Measurements from ENCODE around the gene PMM1. TPM values are rescaled to one million over a fixed set of nuclear protein-coding genes. Genes with fewer than 3 reads are reported as not detected.

The PMM1 gene
- total and polyA plus RNA-seq, 4 experiments from 2014 or later, result 31.7 to 45.7 (median 32.5) TPM

- H3K36me3 Mint-ChIP-seq, result peaks cover 0 to 4% of the 10 kb centered on the region in 2 donors
- peaks cover 3 to 20% (median 10%) of the 10 kb centered on the region in 4 donors for H3K4me1 Mint-ChIP-seq
- Histone ChIP-seq H3K27ac (ENCODE audit: low read depth, low read length) (no peak overlapping the region), H3K4me1 (ENCODE audit: insufficient read depth, low read length) (peaks cover 9% of the 10 kb centered on the region), H3K27me3 (ENCODE audit: insufficient read depth, low read length) (no peaks in the 10 kb centered on the region), H3K4me3 (ENCODE audit: low read length in 2 of 2) (no peak overlapping the region), H3K36me3 (ENCODE audit: insufficient read depth, low read length) (no peaks in the 10 kb centered on the region), H3K9me3 (ENCODE audit: control insufficient read depth in 1 of 2, low read length in 2 of 2) (no peaks in the 10 kb centered on the region)
- POLR2A ChIA-PET (ENCODE audit: partially characterized antibody), result no interaction called here
- H3K9me3 Mint-ChIP-seq, result no peaks in the 10 kb centered on the region
- no peak overlapping the region for H3K27ac Mint-ChIP-seq
- CTCF ChIA-PET (ENCODE audit: partially characterized antibody), result no interaction called here
- H3K27me3 Mint-ChIP-seq, result no peaks in the 10 kb centered on the region
- no peak for DNase-seq
- intact Hi-C loops (cut with micrococcal nuclease), result no loop called here
- no peak overlapping the region for H3K4me3 Mint-ChIP-seq
Measured at GRCh38 chr22:41613456-41613855, 23.8 kb upstream of the PMM1 start.

GRCh38 chr22:41612603-41613306 lies 23.1 kb upstream of the PMM1 start:
- Mint-ChIP-seq H3K4me1 (peaks cover 2 to 19% (median 9%) of the 10 kb centered on the region in 4 donors), H3K36me3 (peaks cover 0 to 4% of the 10 kb centered on the region in 2 donors), H3K4me3 (no peak overlapping the region), H3K27me3 (no peaks in the 10 kb centered on the region), H3K27ac (no peak overlapping the region), H3K9me3 (no peaks in the 10 kb centered on the region)
- Histone ChIP-seq H3K36me3 (ENCODE audit: insufficient read depth, low read length) (no peaks in the 10 kb centered on the region), H3K4me3 (ENCODE audit: low read length in 2 of 2) (no peak overlapping the region), H3K27ac (ENCODE audit: low read depth, low read length) (no peak overlapping the region), H3K9me3 (ENCODE audit: control insufficient read depth in 1 of 2, low read length in 2 of 2) (no peaks in the 10 kb centered on the region), H3K27me3 (ENCODE audit: insufficient read depth, low read length) (no peaks in the 10 kb centered on the region), H3K4me1 (ENCODE audit: insufficient read depth, low read length) (peaks cover 6% of the 10 kb centered on the region)
- DNase-seq, result no peak
- CTCF ChIA-PET (ENCODE audit: partially characterized antibody), result no interaction called here
- POLR2A ChIA-PET (ENCODE audit: partially characterized antibody), result interaction anchor here (1.0 kb wide), 1 partner anchor 23 kb away, joined by 4 read pairs; the partner anchor contains the start of gene PMM1
- intact Hi-C loops (cut with micrococcal nuclease), result no loop called here

GRCh38 chr22:41608386-41608785 lies 18.7 kb upstream of the PMM1 start:
- DNase-seq, result no peak
- H3K27ac Mint-ChIP-seq, result no peak overlapping the region
- peaks cover 0 to 2% of the 10 kb centered on the region in 2 donors for H3K27me3 Mint-ChIP-seq
- H3K4me1 Mint-ChIP-seq, result peaks cover 8 to 25% (median 14%) of the 10 kb centered on the region in 4 donors
- no peak overlapping the region for H3K27ac ChIP-seq (ENCODE audit: low read depth, low read length)
- ChIA-PET CTCF (ENCODE audit: partially characterized antibody) (no interaction called here), POLR2A (ENCODE audit: partially characterized antibody) (no interaction called here)
- H3K36me3 Mint-ChIP-seq, result peaks cover 18 to 19% of the 10 kb centered on the region in 2 donors
- no peaks in the 10 kb centered on the region for H3K9me3 ChIP-seq (ENCODE audit: control insufficient read depth in 1 of 2, low read length in 2 of 2)
- no peaks in the 10 kb centered on the region for H3K27me3 ChIP-seq (ENCODE audit: insufficient read depth, low read length)
- intact Hi-C loops (cut with micrococcal nuclease), result no loop called here
- H3K4me1 ChIP-seq (ENCODE audit: insufficient read depth, low read length), result peaks cover 18% of the 10 kb centered on the region
- H3K36me3 ChIP-seq (ENCODE audit: insufficient read depth, low read length), result peaks cover 18% of the 10 kb centered on the region
- H3K4me3 Mint-ChIP-seq, result no peak overlapping the region
- peaks cover 0 to 3% (median 0%) of the 10 kb centered on the region in 8 donors for H3K9me3 Mint-ChIP-seq
- no peak overlapping the region for H3K4me3 ChIP-seq (ENCODE audit: low read length in 2 of 2)

GRCh38 chr22:41603873-41604332 lies 14.3 kb upstream of the PMM1 start:
- peak overlapping the region; percentile 42 to 95 (median 85) for H3K27ac Mint-ChIP-seq
- intact Hi-C loops (cut with micrococcal nuclease), result no loop called here
- peak overlapping the region; percentile 43 to 79 (median 58) for H3K4me3 Mint-ChIP-seq
- Histone ChIP-seq H3K4me3 (ENCODE audit: low read length in 2 of 2) (no peak overlapping the region), H3K27ac (ENCODE audit: low read depth, low read length) (no peak overlapping the region), H3K27me3 (ENCODE audit: insufficient read depth, low read length) (no peaks in the 10 kb centered on the region), H3K36me3 (ENCODE audit: insufficient read depth, low read length) (peaks cover 32% of the 10 kb centered on the region), H3K9me3 (ENCODE audit: control insufficient read depth in 1 of 2, low read length in 2 of 2) (no peaks in the 10 kb centered on the region), H3K4me1 (ENCODE audit: insufficient read depth, low read length) (peaks cover 28% of the 10 kb centered on the region)
- H3K9me3 Mint-ChIP-seq, result peaks cover 0 to 3% (median 0%) of the 10 kb centered on the region in 8 donors
- peaks cover 0 to 2% of the 10 kb centered on the region in 2 donors for H3K27me3 Mint-ChIP-seq
- peaks cover 33 to 41% of the 10 kb centered on the region in 2 donors for H3K36me3 Mint-ChIP-seq
- DNase-seq, result peak; percentile 81 to 93 (median 83)
- H3K4me1 Mint-ChIP-seq, result peaks cover 18 to 38% (median 23%) of the 10 kb centered on the region in 4 donors
- ChIA-PET POLR2A (ENCODE audit: partially characterized antibody) (interaction anchor here (1.0 to 2.1 kb wide), 5 partner anchors 14 to 318 kb away, joined by 3 to 13 read pairs (median 3); partner anchors contain the start of genes PMM1, POLR3H and RANGAP1), CTCF (ENCODE audit: partially characterized antibody) (interaction anchor here (0.7 to 2.3 kb wide), 3 partner anchors 11 to 277 kb away, joined by 4 to 6 read pairs (median 5); partner anchors contain the start of gene PMM1)

- Mint-ChIP-seq H3K27me3 (peaks cover 0 to 2% of the 10 kb centered on the region in 2 donors), H3K27ac (no peak overlapping the region), H3K9me3 (peaks cover 0 to 3% (median 0%) of the 10 kb centered on the region in 8 donors), H3K4me3 (no peak overlapping the region), H3K36me3 (peaks cover 31 to 33% of the 10 kb centered on the region in 2 donors), H3K4me1 (peaks cover 18 to 34% (median 23%) of the 10 kb centered on the region in 4 donors)
- Histone ChIP-seq H3K36me3 (ENCODE audit: insufficient read depth, low read length) (peaks cover 24% of the 10 kb centered on the region), H3K4me1 (ENCODE audit: insufficient read depth, low read length) (peaks cover 28% of the 10 kb centered on the region), H3K9me3 (ENCODE audit: control insufficient read depth in 1 of 2, low read length in 2 of 2) (no peaks in the 10 kb centered on the region), H3K27me3 (ENCODE audit: insufficient read depth, low read length) (no peaks in the 10 kb centered on the region), H3K27ac (ENCODE audit: low read depth, low read length) (no peak overlapping the region), H3K4me3 (ENCODE audit: low read length in 2 of 2) (no peak overlapping the region)
- ChIA-PET CTCF (ENCODE audit: partially characterized antibody) (no interaction called here), POLR2A (ENCODE audit: partially characterized antibody) (no interaction called here)
- DNase-seq, result no peak
- intact Hi-C loops (cut with micrococcal nuclease), result no loop called here
Measured at GRCh38 chr22:41600976-41601375, 11.3 kb upstream of the PMM1 start.

- Histone ChIP-seq H3K27me3 (ENCODE audit: insufficient read depth, low read length) (no peaks in the 10 kb centered on the region), H3K4me3 (ENCODE audit: low read length in 2 of 2) (no peak overlapping the region), H3K27ac (ENCODE audit: low read depth, low read length) (no peak overlapping the region), H3K4me1 (ENCODE audit: insufficient read depth, low read length) (peaks cover 17% of the 10 kb centered on the region), H3K36me3 (ENCODE audit: insufficient read depth, low read length) (peaks cover 13% of the 10 kb centered on the region), H3K9me3 (ENCODE audit: control insufficient read depth in 1 of 2, low read length in 2 of 2) (no peaks in the 10 kb centered on the region)
- no peak overlapping the region for H3K4me3 Mint-ChIP-seq
- peaks cover 14 to 20% (median 17%) of the 10 kb centered on the region in 4 donors for H3K4me1 Mint-ChIP-seq
- peaks cover 0 to 3% (median 0%) of the 10 kb centered on the region in 8 donors for H3K9me3 Mint-ChIP-seq
- H3K27me3 Mint-ChIP-seq, result peaks cover 0 to 2% of the 10 kb centered on the region in 2 donors
- ChIA-PET POLR2A (ENCODE audit: partially characterized antibody) (interaction anchor here (1.5 to 1.8 kb wide), 2 partner anchors 10 to 17 kb away, joined by 3 to 7 read pairs; partner anchors contain the start of gene PMM1), CTCF (ENCODE audit: partially characterized antibody) (interaction anchor here (0.7 to 2.2 kb wide), 3 partner anchors 8 to 195 kb away, joined by 3 to 9 read pairs (median 4); partner anchors contain the start of gene PMM1)
- peaks cover 19 to 26% of the 10 kb centered on the region in 2 donors for H3K36me3 Mint-ChIP-seq
- no peak for DNase-seq
- no peak overlapping the region for H3K27ac Mint-ChIP-seq
- intact Hi-C loops (cut with micrococcal nuclease), result loop anchor here (5.0 kb wide), 1 partner anchor 197 kb away; no protein-coding TSS in a partner anchor
Measured at GRCh38 chr22:41598891-41599635, 9.4 kb upstream of the PMM1 start.
